ENCODE data around the gene FGD2.
"Not testable (repeated sequence)": the region's sequence is repeated elsewhere in the genome, so short reads cannot be mapped to it uniquely, and the experiment has no call there.

FGD2 gene

DNA sequence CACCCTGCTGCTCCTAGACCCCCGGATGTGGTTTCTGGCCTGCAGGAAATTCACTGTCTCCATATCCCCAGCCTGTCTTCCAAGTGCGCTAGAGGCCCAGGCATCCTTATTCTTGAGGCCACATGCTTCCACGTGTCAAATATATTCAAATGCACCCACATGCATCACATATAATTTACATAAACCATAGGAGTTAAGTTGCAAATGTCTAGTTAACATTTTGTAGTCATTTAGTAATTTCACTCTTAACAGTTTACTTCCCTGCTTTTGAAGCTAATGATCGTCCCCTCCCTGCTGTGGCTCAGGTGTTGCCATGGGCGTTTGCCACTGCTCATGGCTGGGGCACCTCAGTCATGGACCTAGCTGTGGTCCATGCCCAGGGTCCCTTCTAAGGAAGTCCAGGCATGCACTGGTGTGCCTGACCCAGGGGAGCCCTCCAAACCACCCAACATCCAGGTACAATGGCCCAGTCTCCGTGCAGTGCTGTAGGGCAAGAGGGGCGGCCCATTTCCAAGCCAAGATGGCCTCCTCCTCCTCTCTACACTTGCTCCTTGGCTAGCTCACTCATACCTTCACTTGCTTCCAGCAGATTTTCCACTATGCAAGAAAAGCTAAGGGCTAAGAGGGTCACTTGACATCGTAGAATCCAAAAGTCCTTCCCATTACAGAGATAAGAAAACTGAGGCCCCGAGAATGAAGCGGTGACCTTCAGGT lies 42.4 kb downstream of the FGD2 start:
- DNase-seq: no peak

GRCh38 chr6:37048403-37048850 lies 43.0 kb downstream of the FGD2 start:
- DNase-seq: no peak

GRCh38 chr6:37048851-37049757 lies 43.6 kb downstream of the FGD2 start:
- peak; percentile 84 for DNase-seq

- no peak for DNase-seq
Observed at GRCh38 chr6:37049758-37050044, 44.2 kb downstream of the FGD2 start.

GRCh38 chr6:37050045-37050853 lies 44.8 kb downstream of the FGD2 start:
- peak; percentile 88 for DNase-seq

DNA sequence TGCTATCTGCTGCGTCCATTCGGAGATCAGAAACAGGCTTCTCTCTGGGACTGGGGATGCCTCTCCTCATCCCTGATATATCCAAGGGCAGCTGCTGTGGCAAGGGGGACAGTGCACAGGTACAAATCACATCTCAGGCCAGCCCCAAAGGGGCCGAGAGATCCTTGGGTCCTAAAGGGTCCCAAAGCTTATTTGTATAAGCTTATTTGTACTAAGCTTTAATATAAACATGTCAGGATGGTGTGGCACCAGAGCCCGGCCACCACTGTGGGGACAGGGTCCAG lies 45.3 kb downstream of the FGD2 start:
- no peak for DNase-seq

- peak; percentile 96 for DNase-seq
Observed at GRCh38 chr6:37051138-37052026, 45.9 kb downstream of the FGD2 start.

DNA sequence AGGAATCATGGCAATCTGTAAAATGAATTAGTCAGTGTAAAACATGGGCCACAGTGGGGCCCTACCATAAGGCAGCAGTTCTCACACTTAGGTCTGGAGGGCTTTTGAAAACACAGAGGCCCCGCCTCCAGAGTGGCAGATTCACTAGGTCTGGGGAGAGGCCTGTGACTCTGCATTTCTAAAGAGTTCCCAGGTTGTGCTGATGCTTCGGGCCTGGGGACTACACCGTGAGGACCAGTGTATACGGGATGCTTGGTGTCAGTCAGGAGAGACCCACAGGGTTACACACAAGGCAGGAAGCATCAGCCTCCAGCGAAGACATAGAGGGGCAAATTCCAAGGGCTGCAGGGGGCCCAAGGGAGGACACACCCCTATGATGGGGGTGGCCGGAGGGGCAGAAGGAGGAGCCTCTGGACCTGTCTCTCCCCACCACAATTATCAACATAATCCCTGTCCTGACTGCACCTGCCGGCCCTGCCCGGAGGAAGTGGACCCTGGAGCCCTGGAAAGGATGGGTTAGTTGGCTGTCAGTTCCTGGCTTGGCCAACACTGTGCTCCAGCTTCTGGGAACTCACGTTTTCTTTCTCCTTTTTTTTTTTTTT lies 46.7 kb downstream of the FGD2 start:
- peak; percentile 70 for DNase-seq

DNA sequence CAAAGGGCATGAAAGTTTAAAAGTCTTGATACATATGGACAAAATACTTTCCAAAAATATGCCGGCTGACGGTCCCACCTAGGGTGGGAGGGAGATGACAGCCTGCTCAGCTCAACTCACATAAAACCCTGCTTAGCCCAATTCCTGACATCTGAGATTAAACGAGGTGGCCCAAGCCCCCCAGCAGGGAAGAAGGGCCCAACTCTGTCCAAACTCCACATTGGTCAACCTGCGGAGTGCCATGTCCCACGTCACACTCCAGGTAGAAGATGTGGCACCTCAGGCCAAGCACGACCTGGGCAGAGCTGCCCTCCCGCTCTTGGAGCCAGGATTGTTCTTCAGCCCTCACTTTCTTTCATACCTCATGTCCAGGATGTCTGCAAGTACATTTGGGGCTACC lies 48.2 kb downstream of the FGD2 start:
- DNase-seq: no peak

DNA sequence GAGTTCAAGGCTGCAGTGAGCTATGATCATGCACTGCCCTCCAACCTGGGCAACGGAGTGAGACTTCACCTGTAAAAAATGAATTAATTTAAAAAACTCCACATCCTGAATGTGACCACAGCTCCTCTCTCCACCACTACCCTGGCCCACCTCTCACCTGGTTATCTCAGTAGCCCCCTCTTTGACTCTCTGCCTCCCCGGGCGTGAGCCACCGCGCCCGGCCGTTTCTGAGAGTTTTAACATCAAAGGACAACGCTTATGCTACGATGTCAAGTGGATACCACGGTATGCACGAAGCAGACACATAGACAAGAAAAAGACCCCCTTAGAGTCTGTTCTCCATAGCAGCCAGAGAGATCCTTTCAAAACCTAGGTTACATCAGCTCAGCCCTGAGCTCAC lies 48.7 kb downstream of the FGD2 start:
- no peak for DNase-seq

DNA sequence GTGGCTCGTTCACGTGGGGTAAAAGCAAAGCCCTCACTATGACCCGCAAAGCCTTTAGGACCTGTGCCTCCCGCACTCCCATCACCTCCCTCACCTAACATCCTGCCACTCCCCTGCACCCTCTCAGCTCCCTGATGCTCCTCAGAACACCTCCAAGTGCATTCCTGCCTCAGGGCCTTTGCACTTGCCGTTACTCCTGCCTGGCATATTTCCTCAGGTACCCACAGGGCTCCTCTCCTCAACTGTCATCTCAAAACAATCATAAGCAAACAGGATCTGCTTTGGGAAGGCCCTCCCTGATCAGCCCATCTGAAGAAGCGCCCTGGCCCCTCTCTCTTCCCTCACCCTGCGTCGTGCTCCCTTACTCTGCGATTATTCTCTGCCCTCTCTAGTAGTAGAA lies 49.1 kb downstream of the FGD2 start:
- DNase-seq: no peak

- DNase-seq: no peak
Observed at GRCh38 chr6:37056112-37056403, 50.6 kb downstream of the FGD2 start.

DNA sequence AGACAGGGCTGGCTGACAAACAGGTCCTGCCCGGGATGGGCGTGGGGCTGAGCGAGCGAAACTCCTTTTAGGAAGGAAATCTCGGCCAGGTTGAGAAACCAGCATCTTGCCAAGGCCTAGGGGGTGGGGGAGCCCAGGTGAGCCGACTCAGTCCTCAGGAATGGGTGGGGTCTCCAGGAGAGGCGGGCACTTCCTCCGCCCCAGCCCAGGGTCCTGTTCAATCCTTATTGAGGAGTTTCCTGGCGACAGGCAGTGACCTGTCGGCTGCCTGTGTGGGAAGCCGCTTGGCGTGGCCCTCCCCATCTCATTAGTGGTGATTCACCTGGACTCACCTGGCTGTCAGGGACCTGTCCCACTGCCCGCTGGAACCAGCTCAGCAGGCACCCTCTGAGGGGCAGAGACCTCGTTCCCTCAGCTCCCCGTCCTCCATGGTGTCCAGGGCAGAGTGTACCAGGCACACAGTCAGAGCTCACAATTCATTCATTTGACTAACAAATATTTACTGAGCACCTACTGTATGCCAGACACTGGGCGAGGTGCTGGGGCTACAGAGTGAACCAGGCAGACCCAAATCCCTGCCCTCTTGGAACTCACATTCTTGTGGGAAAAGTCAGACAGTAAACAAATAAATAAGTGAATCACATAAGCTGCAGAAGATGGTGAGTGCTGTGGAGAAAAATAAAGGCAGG lies 51.1 kb downstream of the FGD2 start:
- no peak for DNase-seq

DNA sequence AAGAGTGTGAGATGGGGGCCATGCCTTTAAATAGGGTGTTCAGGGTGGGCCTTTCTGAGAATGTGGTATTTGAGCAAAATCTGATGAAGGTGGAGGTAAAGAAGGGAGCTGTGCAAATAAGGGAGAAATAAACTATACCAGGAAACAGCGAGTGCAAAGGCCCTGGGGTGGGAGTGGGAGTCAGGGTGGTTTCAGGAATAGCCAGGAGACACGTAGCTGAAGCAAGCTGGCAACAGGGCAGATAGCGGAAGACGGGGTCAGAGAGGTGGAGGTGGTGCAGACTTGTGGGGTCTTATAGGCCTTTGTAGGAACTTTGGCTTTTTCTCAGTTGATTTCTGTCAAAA lies 51.6 kb downstream of the FGD2 start:
- DNase-seq: no peak

DNA sequence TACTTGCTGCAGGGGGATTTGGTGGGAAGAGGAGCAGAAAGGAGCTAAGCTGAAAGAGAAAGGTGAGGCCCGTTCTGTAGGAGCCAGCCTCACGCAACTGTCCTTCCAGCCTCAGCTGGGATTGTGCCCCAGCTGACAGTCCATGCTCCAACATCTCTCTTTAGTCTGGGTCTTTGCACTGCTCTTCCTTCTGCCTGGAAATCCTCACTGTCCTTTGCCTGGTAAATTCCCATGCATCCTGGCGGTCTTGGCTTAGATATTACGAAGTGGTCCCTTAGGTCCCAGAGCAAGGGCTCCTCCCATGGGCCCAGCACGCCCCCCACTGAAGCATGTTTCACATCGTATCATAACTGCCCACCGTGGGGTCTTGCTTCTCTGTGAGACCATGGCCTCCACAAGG lies 52.2 kb downstream of the FGD2 start:
- no peak for DNase-seq

- DNase-seq: no peak
Observed at GRCh38 chr6:37058084-37058586, 52.7 kb downstream of the FGD2 start.

GRCh38 chr6:37058984-37059343 lies 53.5 kb downstream of the FGD2 start:
- DNase-seq: not testable (repeated sequence)

DNA sequence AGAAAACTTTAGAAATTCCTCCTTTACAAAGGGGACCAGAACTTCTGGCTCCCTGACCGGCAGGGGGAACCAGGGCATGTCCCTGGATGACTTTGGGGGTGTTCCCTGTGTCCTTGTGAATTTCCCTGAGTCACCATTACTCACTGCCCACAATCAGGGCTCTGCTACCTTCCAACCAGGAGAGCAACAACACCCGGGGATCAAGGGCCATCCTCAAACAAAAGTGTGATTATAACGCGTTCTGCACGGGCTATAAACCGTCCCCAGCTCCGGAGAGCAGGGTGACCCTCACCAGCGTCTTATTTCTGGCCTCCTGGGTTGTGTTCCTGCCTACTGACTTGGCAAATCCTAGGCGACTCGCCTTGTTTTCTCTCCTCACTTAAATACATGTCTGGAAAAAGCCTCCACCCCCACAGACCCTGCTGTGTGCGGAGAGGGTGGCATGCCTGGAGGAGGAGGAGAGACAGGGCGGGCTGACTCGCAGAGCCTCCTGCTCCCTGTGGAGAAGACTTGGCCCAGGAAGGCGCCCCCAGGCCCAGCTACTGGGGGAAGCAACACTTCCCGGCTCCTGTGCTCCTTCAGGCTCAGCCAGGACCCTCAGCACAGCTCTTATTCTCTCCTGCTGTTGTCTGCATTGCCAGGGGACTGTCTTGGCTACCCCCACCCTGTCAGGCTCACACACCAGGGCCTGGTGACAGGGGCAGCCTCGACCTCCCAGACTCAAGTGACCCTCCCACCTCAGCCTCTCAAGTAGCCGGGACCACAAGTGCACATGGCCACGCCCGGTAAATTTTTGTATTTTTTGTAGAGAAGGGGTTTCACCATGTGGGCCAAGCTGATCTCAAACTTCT lies 54.1 kb downstream of the FGD2 start:
- no peak for DNase-seq

GRCh38 chr6:37060195-37060559 lies 54.7 kb downstream of the FGD2 start:
- DNase-seq: no peak

DNA sequence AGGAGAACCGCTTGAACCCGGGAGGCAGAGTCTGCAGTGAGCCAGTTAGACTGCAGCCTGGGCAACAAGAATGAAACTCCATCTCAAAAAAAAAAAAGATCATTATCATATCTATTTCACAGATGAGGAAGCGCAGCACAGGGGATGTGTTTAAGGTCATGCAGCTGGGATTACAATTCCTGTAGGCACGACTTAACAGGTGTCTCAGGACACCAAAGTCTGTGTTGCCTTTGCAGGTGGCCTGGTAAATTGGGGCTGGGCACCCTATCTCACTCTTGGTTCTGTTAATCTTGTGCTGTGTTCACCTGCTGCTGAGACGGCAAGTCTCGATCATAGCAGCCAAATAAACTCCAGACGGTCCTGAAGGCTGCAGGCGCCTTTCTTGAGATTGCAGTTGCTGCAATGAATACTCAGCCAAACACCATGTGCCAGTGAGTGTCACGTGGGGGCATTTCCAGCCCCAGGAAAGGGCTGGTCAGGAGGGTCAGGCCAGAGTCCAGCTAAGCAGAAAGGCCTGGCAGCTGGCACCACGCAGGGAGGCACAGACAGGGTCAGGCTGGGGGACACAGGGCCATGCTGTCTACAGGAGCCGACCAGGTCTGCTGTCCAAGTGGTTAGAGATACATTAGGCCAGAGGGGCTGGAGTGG lies 55.8 kb downstream of the FGD2 start:
- no peak for DNase-seq

GRCh38 chr6:37062424-37062823 lies 57.0 kb downstream of the FGD2 start:
- DNase-seq: no peak
